Activated CD4-positive, alpha-beta T cell treated with anti-CD3 and anti-CD28 coated beads, Interleukin-2, amount 50 U/mL, for 48 hours (primary cell): ENCODE measurements around the gene CCR3.

Source experiments
- DNase-seq, 2 experiments: peaks; one replicate each; pipeline ENCODE4 v3.0.0-alpha.2; 2020

CCR3 gene

DNA sequence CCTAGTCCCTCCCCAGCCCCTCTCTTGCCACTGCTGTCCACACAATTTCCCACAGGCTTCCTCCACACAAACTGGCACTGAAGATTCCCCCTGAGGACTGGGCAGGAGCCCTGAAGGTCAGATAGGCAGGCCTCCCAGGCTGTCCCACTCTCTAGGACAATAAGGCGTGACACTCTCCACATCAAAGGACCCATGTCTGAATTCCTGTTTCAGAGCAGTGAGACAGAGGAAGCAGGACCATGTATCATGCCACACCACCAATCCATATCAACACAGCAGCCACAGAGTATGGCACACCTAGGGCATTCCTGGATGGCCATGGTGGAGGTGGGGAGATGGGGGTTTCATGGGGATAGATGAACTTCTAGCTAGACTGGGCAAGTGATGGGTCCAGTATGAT is 20.3 kb upstream of the CCR3 start:
- DNase-seq = no peak

DNA sequence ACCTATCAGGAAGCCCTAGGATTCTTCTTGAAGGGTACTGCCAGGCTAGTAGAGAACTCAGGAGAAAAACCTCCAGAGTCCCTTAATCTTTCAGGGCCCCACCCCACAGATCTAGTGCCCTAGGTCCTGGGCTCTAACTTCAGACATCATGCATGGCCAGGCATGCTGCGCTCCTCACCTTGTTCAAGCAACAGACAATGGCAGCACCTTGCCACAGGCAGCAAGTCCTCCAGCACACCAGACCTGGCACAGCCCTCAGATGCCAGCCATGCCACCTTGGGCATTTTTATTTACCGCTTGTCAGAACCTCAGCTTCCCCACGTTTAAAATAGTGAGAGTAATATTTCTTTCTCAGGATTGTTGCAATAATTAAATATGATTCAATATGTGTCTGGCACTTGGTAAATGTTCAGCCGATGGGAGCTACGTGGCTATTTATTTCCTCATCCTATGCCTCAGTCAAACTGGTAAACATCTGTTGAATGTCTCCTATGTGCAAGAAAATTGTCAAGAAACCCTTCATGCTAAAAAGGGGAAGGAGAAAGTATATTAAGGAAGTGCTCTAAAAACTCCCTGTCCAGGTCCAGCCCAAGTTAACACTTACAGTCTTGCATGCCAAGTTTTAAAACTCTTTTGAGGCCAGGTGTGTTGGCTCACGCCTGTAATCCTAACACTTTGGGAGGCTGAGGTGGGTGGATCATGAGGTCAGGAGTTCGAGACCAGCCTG is 19.7 kb upstream of the CCR3 start:
- DNase-seq = no peak

DNA sequence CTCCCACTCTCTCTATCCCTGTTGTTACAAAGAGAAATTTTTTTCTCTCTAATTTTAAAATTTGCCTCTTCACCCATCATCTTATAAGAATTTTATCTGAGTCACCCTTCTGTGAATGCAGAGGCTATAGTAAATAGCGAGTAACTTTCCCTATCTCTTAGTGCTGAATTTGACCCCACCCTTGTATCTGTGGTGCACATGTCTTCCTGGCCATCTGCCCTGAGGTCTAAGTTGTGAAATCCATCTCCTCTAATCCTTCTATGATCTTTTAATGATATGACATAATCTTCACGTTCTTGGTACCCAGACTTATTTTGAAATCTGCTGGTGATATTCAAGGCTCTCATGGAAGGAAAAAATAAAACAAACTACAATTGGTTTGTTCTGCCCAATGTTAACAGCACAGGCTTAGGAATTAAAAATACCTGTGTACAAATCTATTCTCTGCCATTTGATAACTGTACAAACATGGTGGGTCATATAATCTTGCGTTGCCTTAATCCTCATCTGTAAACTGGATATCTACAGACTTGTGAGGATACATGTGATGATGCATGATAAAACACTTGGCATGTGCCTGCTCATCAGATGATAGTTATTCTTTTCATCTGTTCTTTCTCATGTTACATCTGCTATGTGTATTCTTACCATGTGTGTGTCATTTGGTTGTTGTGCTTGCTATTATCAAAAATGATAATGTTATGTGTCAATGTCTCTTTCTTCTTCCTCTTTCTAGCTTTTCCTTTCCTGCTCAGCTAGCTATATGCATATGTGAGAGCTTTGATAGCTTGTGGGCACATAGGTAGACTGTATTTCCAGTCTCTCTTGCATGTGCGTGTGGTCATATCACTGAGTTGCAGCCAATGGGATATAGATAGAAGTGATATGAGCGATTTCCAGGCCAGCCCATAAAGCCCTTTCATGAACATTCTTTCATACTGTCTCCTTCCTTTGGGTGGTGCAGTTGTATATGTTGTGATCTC is 13.7 kb upstream of the CCR3 start:
- no peak for DNase-seq

DNA sequence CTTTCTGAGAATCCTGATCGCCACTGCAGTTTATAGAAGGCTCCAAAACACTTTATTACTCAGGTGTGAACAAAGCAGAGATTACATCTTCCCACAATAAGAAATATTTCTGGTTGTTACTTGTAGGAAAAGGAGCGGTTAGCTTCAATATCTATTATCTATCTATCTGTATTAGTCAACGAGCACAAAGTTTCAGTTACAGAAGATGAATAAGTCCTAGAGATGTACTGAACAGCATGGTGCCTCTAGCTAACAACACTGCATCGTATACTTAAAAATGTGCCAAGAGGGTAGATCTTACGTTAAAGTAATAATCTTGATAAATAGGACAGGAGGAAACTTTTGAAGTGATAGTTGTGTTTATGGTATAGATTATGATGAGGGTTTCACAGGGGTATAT is 10.9 kb upstream of the CCR3 start:
- DNase-seq = no peak

DNA sequence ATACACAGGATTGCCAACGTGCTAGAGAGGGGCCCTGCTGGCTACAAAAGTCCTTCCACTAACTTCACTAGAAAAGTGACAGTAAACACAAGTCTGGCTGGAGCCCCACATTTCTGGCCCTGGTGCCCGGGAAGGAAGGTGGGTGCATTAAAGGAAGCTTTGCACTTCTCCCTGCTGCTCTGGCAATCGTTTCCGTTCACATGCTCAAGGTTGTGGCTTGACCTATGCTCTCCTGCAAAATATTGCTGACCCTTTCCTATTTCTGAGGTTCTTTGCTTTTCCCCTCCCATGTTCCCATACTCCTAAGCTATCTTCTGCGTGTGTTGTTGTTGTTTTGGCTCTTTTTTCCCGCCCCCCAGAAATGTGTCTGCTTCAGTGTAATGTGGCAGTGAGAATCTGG is 9.1 kb upstream of the CCR3 start:
- DNase-seq = no peak

DNA sequence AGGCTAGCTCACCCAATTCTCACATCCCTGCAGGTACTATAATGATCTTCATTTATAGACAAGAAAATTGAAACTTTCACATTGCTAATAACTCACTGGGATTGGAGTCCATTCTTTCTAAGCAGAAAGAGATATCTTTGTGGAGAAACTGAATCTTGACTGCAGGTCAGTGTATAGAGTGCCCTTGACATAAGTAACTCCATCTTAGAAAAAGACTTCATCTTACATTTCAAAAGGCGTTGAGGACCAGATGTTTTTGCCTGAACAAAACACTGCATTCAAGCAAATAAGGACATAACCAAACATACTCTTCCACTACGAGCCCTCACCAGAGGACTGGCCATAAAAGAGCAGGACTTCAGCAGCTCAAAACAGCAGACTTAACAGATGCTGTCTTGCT is 6.8 kb upstream of the CCR3 start:
- DNase-seq = no peak

DNA sequence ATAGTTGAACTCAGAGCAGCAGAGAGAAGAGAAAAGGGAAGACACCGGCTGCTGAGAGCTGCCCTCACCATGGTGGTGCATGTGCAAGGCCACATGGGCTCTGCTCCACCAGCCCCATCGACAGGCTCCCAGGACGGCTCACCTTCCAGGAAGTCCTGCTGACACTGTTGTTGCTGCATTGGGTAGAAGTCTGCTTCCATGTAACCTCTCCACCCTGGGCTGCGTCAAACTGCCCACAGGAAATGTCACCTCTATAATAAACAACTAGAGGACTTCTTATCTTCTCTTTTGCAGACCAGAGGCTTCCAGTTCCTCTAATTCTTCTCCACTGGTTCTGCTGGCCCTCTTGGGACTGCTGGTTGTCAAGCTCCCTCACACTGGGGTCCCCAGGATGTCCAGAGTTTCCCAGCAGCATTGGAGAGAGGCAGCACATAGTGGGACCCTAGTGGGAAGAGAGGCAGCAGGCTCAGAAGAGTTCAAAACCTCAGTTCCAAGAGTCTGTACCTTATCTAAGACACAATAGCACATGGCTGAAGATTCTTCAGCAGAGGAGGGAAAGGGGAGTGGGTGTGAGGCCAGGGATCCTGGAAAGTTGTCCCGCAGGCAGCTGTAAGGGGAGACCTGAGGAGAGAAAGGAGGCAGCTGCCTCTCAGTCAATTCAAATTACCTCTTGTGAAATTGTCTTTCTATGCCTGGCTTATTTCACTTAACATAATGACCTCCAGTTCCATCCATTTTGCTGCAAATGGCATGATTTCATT is 5.8 kb upstream of the CCR3 start:
- DNase-seq = no peak

DNA sequence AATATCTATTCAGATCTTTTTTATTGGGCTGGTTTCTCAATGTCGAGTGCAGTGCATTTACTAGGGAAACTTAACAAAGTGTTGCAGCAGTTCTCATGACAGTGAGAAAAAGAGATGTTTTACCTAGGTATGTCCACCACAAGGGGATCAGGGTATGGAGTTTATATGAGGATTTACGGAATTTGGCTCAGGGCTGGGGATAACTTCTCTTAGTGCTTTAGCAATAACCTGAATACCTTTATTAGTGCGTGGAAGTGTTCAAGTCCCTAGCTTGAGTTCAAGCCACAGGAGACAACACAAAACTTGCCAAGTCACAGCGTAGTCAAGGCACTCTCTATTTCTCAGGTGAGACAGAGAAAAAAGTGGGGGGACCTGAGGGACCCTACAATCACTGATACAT is 3.9 kb upstream of the CCR3 start:
- no peak for DNase-seq

DNA sequence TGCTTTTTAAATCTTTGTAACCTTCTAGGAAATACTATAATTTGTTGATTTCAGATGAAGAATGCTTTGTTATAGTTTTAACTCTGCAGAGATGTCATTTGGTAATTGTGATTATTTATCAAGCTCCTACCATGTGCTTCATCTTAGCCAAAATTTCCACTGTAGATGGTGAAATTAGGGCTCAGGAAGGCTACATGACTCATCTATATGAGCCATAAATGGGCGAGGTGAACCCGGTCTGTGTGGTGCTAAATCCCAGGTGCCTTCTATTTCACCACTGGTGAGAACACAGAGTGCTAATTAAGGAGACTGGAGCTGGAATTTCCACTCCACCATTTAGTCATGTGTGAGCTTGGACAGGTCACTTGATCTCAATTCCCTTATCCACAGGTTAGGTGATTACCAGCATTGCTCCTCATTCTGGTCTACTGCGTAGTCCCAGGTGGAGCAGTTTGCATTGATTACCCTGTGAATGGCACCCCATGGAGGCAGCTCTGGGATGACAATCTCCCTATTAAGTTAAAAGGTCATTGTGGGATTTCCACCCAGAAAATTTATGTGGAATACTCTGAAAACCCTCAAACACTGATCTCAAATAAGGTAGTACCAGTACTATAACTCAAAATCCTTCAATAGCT is 2.8 kb upstream of the CCR3 start:
- no peak for DNase-seq

DNA sequence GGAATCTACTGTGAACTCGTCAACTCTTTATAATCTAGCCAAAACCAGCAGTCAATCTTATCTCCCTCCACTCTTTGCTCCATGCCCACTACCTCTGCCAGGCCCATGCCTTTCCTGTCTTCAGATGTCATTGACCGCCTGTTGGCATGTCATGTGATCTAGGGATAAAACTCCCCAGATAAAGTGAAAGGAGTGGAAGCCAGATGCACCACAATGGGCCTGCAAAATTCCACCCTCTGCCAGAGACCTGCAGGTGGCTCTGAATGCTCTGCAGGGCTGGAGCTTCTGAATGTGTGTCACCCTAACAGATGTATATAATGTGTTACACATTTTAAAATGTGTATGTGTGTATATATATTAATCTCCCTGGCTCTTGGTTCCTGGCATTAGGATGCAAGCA is 2.3 kb upstream of the CCR3 start:
- no peak for DNase-seq

DNA sequence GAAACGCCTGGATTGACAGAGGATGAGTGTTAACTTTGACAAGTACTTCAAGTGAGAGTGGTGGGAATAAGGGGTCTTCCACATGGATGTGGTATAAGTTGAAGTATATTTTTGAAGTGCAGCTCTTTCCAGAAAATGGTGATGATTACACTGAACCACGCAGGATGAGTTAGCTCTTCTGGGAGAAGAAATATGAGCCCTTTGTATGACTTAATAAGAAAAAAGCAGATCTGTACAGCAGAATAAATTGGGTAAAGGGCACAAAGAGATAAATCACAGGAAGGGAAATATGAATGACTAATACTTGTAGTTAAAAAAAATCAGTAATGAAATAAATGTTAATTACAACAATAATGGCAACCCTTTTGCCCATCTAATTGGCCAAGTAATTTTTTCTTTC is 1.3 kb downstream of the CCR3 start:
- DNase-seq = no peak

DNA sequence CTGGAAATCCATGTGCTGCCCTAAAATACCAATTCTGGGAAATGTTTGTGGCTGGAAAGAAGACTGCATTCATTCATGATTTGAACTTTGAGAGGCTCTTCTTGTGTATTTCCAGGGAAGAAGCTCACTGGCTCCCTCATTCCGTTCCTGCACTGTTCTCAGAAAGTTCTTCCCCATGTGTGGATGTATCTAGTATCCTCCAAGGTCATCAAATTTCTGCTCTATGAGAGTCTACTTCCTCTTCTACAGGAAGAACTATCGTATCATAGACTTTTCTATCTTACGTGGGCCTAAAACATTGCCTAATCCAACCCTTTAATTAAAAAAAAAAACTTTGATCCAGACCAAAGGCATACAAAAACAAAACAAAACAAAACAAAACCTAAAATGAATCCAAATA is 2.9 kb downstream of the CCR3 start:
- no peak for DNase-seq

DNA sequence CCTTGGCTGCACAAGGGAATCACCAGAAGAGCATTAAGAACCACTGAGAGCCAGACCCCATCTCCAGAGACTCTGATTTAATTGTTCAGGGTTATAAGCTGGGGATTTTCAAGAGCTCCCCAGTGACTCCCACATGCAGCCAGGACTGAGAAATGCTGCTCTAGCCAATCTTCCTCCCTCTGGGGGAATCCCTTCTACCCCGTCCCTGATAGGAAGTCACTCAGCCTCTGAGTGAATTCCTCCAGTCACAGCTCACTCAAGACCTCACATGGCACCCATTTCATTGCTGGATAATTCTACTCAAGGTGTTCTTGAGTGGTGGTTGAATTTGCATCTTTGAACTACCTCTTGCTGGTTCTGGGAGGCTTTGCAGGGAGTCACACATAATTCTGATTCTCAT is 10.7 kb downstream of the CCR3 start:
- no peak for DNase-seq

DNA sequence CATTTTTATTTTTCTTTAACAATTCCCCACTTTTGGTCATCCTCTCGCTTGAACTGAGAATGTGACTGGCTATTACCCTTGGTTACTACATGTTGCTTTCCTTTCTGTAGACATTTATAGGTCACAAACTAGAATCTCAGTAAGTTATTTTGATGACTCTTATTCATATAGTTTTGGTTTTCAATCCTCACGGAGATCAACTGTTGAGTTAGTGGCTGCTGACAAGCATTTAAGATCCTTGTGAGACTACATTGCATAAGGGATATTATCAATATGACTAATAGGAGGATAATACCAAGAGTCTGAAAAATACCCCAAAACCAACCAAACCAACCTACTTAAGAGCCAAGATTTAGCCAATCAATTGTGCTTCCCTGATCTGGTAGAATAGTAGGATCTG is 16.3 kb downstream of the CCR3 start:
- no peak for DNase-seq

DNA sequence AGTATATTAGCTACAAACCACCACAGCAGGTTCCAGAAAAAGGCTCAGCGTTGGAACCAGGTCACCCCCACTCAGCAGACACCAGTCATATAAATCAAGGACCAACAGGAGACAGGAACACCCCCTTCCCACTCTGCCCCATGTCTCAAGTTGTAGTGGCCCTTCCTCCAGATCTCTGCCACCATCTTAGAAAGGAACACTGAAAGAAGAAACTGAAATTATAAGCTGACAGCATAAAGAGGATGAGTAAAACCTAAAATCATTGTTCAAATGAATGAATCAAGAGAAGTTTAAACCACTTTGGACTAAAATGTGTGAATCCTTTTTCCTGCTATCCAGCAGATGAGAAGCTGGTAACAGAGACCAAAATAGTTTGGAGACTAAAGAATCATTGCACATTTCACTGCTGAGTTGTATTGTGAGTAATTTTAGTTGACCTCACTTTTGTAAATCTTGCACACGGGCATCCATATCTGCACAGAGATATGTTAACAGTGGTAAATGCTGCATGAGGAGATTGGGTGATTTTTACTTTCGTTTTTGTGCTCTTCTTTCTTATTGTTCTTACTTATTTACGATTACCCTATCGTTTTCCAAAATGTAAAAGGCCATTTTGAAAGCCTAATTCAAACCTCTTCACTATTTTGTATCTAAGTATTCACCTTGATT is 19.8 kb downstream of the CCR3 start:
- no peak for DNase-seq

DNA sequence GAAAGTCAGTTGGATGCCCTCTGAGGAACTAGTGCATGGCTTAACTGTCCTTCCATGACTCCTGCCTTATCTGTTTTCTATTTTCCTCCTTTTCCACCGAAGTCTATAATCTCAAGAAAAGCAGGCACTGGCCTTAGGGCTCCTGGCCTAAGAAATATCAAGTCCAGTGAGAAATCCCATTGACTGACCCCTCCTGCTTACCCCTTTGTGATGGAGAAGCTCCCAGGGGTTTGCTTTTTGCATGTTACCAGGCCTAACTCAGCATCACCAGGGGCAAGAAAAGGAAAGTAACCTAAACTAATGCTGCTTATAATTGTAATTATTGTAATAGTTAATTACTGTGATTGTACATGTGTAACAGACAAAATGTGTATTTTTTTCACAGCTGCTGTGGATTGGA is 21.7 kb downstream of the CCR3 start:
- no peak for DNase-seq

DNA sequence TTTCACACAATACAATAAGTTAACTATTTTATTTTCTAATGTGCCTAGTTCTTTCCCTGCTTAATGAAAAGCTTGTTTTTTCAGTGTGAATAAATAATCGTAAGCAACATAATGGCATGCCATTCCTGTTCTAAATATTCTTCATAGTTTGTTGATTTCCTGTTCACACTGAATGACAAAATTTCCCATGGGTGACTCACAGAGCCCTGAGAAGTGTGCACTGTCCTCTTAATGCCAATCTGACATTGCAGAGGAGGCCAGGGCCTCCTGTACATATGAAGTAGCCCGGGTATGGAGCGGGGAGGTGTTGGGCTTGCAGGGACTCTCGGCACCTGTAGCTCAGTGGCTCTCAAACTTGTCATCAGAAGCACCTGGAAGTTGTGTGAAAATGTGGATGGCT is 24.3 kb downstream of the CCR3 start:
- no peak for DNase-seq

DNA sequence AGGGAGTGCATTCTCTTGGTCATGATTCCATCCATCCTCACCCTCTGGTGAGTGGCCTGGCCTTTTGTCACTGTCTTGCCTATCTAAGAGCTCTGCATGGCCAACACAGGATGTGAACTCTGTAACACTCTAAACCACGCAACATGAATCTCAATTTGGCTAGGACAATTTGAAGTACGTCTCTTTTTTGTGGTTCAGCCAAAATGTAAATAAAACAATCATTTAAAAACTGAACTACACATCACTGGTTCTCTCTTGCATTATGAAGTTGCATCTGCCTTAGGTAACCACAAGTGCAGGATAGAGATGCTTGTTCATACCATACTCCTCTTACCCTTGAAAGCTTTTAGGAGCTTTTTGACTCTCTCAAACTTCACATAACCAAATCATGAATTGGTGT is 27.3 kb downstream of the CCR3 start:
- no peak for DNase-seq

DNA sequence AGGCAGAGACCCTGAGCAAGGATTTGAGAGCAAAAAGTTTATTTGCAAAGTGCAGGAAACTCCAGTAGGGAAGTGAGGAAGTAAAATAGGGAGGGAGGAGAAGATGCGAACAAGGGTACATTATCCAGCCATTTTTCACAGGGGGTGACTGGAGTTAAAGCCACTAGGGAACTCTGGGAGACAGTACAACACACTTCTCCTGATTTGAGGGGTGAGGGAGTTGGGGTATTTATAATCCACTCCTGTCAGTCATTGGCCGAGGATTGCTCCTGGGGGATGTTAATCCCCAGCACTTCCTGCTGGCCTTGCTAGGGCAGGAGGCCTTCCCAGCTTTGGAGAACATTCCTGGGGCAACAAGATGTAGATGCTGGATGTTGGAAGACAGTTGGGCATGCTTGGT is 28.2 kb downstream of the CCR3 start:
- no peak for DNase-seq

DNA sequence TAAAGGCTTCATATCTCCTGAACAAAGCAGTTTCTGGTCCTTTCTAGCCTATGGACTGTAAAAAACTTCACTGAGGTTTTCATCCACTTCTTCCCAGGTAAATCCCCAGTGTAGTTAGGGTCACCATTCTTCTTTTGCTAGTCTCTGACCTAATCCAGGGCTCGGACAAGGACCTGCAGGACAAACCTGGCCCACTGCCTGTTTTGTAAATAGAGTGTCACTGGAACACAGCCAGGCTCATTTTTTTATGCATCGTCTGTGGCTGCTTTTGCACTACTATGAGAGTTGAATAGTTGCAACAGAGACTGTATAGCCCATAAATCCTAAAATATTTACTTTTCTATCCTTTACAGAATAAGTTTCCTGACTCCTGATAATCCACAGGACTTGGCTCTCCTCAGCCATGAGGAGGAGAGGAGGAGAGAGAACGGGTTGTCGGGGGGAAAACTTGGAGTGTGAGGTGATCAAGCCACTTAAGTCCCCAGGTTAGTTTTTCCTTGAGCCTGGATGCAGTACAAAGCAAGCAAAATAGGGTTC is 29.0 kb downstream of the CCR3 start:
- DNase-seq = no peak

DNA sequence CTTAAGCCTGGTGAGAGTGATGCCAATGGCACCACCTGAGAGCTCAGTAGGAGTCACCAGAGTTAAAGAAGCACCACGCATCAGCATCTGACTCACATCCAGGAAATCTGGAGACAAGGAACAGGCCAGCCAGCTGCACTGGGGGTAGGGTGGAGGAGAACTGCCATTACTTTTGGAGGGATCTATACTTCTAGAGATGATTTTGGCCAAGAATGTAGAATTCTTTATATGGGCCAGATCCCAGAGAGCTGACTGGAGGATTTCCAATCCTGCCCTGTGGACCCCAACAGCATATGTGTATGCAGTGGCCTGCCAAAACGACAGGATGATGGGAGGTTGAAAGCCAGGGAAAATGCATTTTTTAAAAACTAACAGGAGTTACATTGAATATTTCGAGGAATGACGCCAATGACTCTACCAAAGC is 29.8 kb downstream of the CCR3 start:
- DNase-seq = no peak

DNA sequence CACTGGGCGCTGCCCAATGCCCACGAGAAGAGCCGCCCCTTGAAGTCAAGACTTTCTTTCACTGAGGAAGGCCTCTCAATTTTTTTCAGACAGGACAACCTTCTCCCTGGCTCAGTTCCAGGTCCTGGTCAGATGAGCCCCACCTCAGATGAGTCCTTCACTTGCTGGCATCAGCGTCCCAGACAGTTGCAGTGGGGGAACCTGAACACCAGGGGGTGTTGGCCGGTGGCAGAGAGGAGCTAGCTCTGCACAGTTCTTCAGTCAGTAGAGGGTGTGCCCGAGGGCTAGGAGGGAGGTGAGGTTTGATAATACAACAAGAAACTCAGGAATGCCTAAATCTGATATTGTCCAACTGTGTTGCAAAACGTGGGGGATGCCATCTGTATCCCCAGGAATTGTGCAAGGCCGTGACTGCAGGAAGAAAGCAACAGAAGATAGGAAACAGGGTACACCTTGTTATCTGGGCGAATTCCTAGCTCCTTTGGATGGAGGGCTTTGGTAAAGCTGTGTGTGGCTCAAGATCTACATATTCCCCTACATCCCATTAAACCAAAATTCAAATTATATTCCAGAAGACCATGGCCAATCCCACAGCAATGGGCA is 34.3 kb downstream of the CCR3 start:
- peak; percentile 84 to 85 for DNase-seq
